ENCODE measurements around the gene MT1A.
"Not testable (repeated sequence)": the region's sequence is repeated elsewhere in the genome, so short reads cannot be mapped to it uniquely, and the experiment has no call there.

The MT1A gene

GRCh38 chr16:56670620-56670934 is 32.1 kb downstream of the MT1A start:
- Histone ChIP-seq H3K4me3 (ENCODE audit: low read length in 2 of 2) (no peak overlapping the region), H3K27me3 (ENCODE audit: control insufficient read depth in 1 of 2, insufficient read depth in 2 of 2, low read length in 2 of 2) (peaks cover 42 to 60% of the 10 kb centered on the region in 2 donors), H3K4me1 (ENCODE audit: control insufficient read depth, insufficient read depth, low read length) (peaks cover 14% of the 10 kb centered on the region), H3K9me3 (ENCODE audit: control insufficient read depth in 2 of 2, low read length in 2 of 2) (no peaks in the 10 kb centered on the region), H3K27ac (ENCODE audit: low read length) (no peak overlapping the region), H3K9ac (ENCODE audit: low read length in 2 of 2) (no peak overlapping the region), H3K36me3 (ENCODE audit: control insufficient read depth in 2 of 2, insufficient read depth in 2 of 2, low read length in 2 of 2) (no peaks in the 10 kb centered on the region)

- H3K9me3 ChIP-seq (ENCODE audit: control insufficient read depth in 2 of 2, low read length in 2 of 2); H3K27ac ChIP-seq (ENCODE audit: low read length); H3K4me3 ChIP-seq (ENCODE audit: low read length in 2 of 2); H3K36me3 ChIP-seq (ENCODE audit: control insufficient read depth in 2 of 2, insufficient read depth in 2 of 2, low read length in 2 of 2); H3K9ac ChIP-seq (ENCODE audit: low read length in 2 of 2): not testable (repeated sequence)
- Histone ChIP-seq H3K4me1 (ENCODE audit: control insufficient read depth, insufficient read depth, low read length) (peaks cover 17% of the 10 kb centered on the region), H3K27me3 (ENCODE audit: control insufficient read depth in 1 of 2, insufficient read depth in 2 of 2, low read length in 2 of 2) (peaks cover 47 to 67% of the 10 kb centered on the region in 2 donors)
Measured at GRCh38 chr16:56671691-56672090, 33.2 kb downstream of the MT1A start.

GRCh38 chr16:56672171-56672570 is 33.7 kb downstream of the MT1A start:
- Histone ChIP-seq H3K4me1 (ENCODE audit: control insufficient read depth, insufficient read depth, low read length) (peaks cover 17% of the 10 kb centered on the region), H3K27me3 (ENCODE audit: control insufficient read depth in 1 of 2, insufficient read depth in 2 of 2, low read length in 2 of 2) (peaks cover 46 to 62% of the 10 kb centered on the region in 2 donors)
- not testable (repeated sequence) for H3K4me3 ChIP-seq (ENCODE audit: low read length in 2 of 2); H3K36me3 ChIP-seq (ENCODE audit: control insufficient read depth in 2 of 2, insufficient read depth in 2 of 2, low read length in 2 of 2); H3K27ac ChIP-seq (ENCODE audit: low read length); H3K9ac ChIP-seq (ENCODE audit: low read length in 2 of 2); H3K9me3 ChIP-seq (ENCODE audit: control insufficient read depth in 2 of 2, low read length in 2 of 2)

DNA sequence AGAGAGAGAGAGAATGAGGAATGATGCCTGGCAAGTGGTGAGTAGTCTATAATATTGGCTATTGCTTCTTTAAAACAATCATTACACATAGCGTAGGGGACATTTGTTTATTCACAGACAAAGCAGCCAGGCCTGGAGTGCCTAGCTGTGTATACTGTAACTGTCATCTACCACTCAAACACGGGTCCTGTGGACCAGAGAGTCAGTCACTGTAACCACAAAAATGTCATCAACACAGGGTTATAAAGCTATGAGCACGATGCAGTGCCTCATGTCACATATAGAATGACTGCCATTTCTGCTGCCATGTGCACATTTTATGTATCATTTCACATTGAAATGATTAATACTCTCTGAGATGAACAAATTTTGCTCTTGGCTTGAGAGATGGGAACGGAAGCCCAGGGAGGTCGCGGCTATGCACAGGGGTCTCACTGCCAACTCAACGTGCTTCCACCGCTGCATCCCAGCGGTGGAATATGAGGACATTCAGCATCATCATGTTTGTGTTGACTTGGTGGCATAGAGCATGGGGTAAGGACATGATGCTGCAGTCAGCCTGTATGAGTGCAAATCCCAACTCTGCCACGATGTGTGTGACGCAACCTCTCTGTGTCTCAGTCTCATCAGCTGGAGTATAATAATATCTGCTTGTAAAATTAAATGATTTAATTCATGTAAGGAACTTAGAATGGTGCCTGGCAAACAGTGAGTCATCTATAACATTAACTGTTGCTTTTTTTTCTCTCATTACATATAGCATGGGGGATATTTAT is 34.5 kb downstream of the MT1A start:
- Histone ChIP-seq H3K4me3 (ENCODE audit: low read length in 2 of 2) (no peak overlapping the region), H3K9ac (ENCODE audit: low read length in 2 of 2) (no peak overlapping the region), H3K27me3 (ENCODE audit: control insufficient read depth in 1 of 2, insufficient read depth in 2 of 2, low read length in 2 of 2) (peaks cover 40 to 55% of the 10 kb centered on the region in 2 donors)

DNA sequence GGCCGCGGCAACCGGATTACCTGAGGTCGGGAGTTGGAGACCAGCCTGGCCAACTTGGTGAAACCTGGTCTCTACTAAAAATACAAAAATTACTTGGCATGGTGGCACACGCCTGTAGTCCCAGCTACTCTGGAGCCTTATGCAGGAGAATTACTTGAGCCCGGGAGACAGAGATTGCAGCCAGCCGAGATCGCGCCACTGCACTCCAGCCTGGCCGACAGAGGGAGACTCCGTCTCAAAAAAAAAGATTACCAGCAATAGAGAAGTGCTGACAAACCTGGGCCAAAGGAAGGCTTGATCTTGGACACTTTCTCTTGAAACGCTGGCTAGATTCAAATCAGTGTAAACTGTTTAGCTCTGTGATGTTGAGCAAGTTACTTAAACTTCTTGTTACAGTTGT is 35.5 kb downstream of the MT1A start:
- peaks cover 11% of the 10 kb centered on the region for H3K4me1 ChIP-seq (ENCODE audit: control insufficient read depth, insufficient read depth, low read length)
- no peaks in the 10 kb centered on the region for H3K9me3 ChIP-seq (ENCODE audit: control insufficient read depth in 2 of 2, low read length in 2 of 2)
- no peak overlapping the region for H3K9ac ChIP-seq (ENCODE audit: low read length in 2 of 2)
- no peak overlapping the region for H3K4me3 ChIP-seq (ENCODE audit: low read length in 2 of 2)
- H3K36me3 ChIP-seq (ENCODE audit: control insufficient read depth in 2 of 2, insufficient read depth in 2 of 2, low read length in 2 of 2): no peaks in the 10 kb centered on the region
- H3K27ac ChIP-seq (ENCODE audit: low read length): no peak overlapping the region
- peaks cover 34 to 45% of the 10 kb centered on the region in 2 donors for H3K27me3 ChIP-seq (ENCODE audit: control insufficient read depth in 1 of 2, insufficient read depth in 2 of 2, low read length in 2 of 2)

More for the DNA sequence above, 34.5 kb downstream of the MT1A start:
- H3K27ac ChIP-seq (ENCODE audit: low read length): no peak overlapping the region
- H3K9me3 ChIP-seq (ENCODE audit: control insufficient read depth in 2 of 2, low read length in 2 of 2): no peaks in the 10 kb centered on the region
- H3K4me1 ChIP-seq (ENCODE audit: control insufficient read depth, insufficient read depth, low read length): peaks cover 15% of the 10 kb centered on the region
- no peaks in the 10 kb centered on the region for H3K36me3 ChIP-seq (ENCODE audit: control insufficient read depth in 2 of 2, insufficient read depth in 2 of 2, low read length in 2 of 2)

- H3K4me3 ChIP-seq (ENCODE audit: low read length in 2 of 2); H3K27ac ChIP-seq (ENCODE audit: low read length); H3K4me1 ChIP-seq (ENCODE audit: control insufficient read depth, insufficient read depth, low read length); H3K9me3 ChIP-seq (ENCODE audit: control insufficient read depth in 2 of 2, low read length in 2 of 2); H3K9ac ChIP-seq (ENCODE audit: low read length in 2 of 2); H3K36me3 ChIP-seq (ENCODE audit: control insufficient read depth in 2 of 2, insufficient read depth in 2 of 2, low read length in 2 of 2): not testable (repeated sequence)
- peaks cover 27 to 39% of the 10 kb centered on the region in 2 donors for H3K27me3 ChIP-seq (ENCODE audit: control insufficient read depth in 1 of 2, insufficient read depth in 2 of 2, low read length in 2 of 2)
Measured at GRCh38 chr16:56674570-56674969, 36.1 kb downstream of the MT1A start.

DNA sequence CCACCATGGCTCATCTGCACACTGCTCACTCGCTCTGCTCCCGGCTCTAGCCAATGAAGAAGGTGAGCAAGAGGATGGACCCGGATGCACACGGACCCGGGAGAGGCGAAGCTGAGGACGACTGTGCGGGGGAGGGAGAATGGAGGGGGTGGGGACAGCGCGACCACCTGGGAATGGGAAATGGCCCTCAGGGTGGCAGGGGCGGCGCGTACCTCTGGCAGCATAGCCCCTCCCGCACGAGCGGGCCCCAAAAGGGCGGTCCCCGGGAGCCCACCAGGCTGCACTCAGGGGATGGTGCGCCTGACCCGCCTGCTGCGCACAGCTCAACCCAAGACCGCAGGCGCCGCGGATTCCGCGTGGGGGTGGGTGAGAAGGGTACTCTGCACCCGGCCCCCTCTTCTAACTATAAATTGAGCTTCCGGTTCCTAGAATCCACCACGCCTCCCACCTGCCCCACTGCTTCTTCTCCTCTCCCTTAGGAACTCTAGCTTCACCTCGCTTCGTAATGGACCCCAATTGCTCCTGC is 37.3 kb downstream of the MT1A start:
- Histone ChIP-seq H3K9me3 (ENCODE audit: control insufficient read depth in 2 of 2, low read length in 2 of 2) (no peaks in the 10 kb centered on the region), H3K4me3 (ENCODE audit: low read length in 2 of 2) (no peak overlapping the region), H3K27ac (ENCODE audit: low read length) (no peak overlapping the region), H3K4me1 (ENCODE audit: control insufficient read depth, insufficient read depth, low read length) (peaks cover 3% of the 10 kb centered on the region), H3K36me3 (ENCODE audit: control insufficient read depth in 2 of 2, insufficient read depth in 2 of 2, low read length in 2 of 2) (no peaks in the 10 kb centered on the region), H3K27me3 (ENCODE audit: control insufficient read depth in 1 of 2, insufficient read depth in 2 of 2, low read length in 2 of 2) (peaks cover 20 to 33% of the 10 kb centered on the region in 2 donors), H3K9ac (ENCODE audit: low read length in 2 of 2) (no peak overlapping the region)

DNA sequence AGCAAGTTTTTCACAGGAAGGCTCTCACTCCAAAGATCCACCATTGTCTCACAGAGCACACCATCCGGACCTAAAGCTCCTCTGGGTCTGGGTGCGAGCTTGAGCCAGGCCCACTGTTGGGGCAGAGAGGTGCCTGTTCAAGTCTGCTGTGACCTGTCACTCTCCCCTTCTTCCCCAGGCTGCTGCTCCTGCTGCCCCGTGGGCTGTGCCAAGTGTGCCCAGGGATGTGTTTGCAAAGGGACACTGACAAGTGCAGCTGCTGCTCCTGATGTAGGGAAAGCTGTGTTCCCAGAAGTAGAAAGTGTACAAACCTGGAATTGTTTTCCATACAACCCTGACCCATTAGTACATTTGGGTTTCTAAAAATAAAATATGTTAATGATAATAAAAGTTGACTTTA is 39.0 kb downstream of the MT1A start:
- H3K27ac ChIP-seq (ENCODE audit: low read length): no peak overlapping the region

GRCh38 chr16:56679078-56679730 is 40.7 kb downstream of the MT1A start:
- no peaks in the 10 kb centered on the region for H3K9me3 ChIP-seq (ENCODE audit: control insufficient read depth in 2 of 2, low read length in 2 of 2)
- H3K36me3 ChIP-seq (ENCODE audit: control insufficient read depth in 2 of 2, insufficient read depth in 2 of 2, low read length in 2 of 2): no peaks in the 10 kb centered on the region
- peaks cover 25% of the 10 kb centered on the region for H3K4me1 ChIP-seq (ENCODE audit: control insufficient read depth, insufficient read depth, low read length)
- no peak overlapping the region for H3K4me3 ChIP-seq (ENCODE audit: low read length in 2 of 2)
- H3K27me3 ChIP-seq (ENCODE audit: control insufficient read depth in 1 of 2, insufficient read depth in 2 of 2, low read length in 2 of 2): peaks cover 13 to 20% of the 10 kb centered on the region in 2 donors
- H3K27ac ChIP-seq (ENCODE audit: low read length): no peak overlapping the region
- H3K9ac ChIP-seq (ENCODE audit: low read length in 2 of 2): no peak overlapping the region

More for the DNA sequence above, 39.0 kb downstream of the MT1A start:
- H3K9ac ChIP-seq (ENCODE audit: low read length in 2 of 2): no peak overlapping the region
- peaks cover 13 to 32% of the 10 kb centered on the region in 2 donors for H3K27me3 ChIP-seq (ENCODE audit: control insufficient read depth in 1 of 2, insufficient read depth in 2 of 2, low read length in 2 of 2)
- H3K36me3 ChIP-seq (ENCODE audit: control insufficient read depth in 2 of 2, insufficient read depth in 2 of 2, low read length in 2 of 2): no peaks in the 10 kb centered on the region
- no peak overlapping the region for H3K4me3 ChIP-seq (ENCODE audit: low read length in 2 of 2)
- no peaks in the 10 kb centered on the region for H3K9me3 ChIP-seq (ENCODE audit: control insufficient read depth in 2 of 2, low read length in 2 of 2)
- peaks cover 9% of the 10 kb centered on the region for H3K4me1 ChIP-seq (ENCODE audit: control insufficient read depth, insufficient read depth, low read length)

DNA sequence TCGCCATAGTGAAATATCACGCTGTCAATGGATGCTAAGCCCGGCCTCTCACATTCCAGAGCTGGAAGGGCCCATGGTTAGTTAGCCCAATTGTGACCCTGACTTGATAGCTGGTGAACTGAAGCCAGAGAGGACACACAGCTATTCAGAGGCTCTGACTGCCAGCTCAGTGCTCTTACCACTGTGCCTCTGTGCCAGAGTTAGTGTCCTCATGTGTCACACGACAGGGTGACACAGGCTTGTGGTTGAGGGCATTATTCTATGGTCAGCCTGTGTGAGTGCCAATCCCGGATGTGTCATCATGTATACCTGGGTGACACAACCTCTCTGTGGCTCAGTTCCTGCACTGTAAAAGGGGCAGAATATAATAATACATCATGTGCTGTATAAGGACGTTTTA is 41.4 kb downstream of the MT1A start:
- H3K27me3 ChIP-seq (ENCODE audit: control insufficient read depth in 1 of 2, insufficient read depth in 2 of 2, low read length in 2 of 2): peaks cover 13 to 19% of the 10 kb centered on the region in 2 donors
- H3K36me3 ChIP-seq (ENCODE audit: control insufficient read depth in 2 of 2, insufficient read depth in 2 of 2, low read length in 2 of 2): no peaks in the 10 kb centered on the region
- H3K4me1 ChIP-seq (ENCODE audit: control insufficient read depth, insufficient read depth, low read length): peaks cover 29% of the 10 kb centered on the region
- no peaks in the 10 kb centered on the region for H3K9me3 ChIP-seq (ENCODE audit: control insufficient read depth in 2 of 2, low read length in 2 of 2)
- H3K9ac ChIP-seq (ENCODE audit: low read length in 2 of 2): no peak overlapping the region
- no peak overlapping the region for H3K4me3 ChIP-seq (ENCODE audit: low read length in 2 of 2)
- no peak overlapping the region for H3K27ac ChIP-seq (ENCODE audit: low read length)

All from stomach smooth muscle (tissue), 2 donors.